Ascending aorta (tissue), 2 donors: ENCODE measurements around the gene SERPINB1. TPM values are rescaled to one million over a fixed set of nuclear protein-coding genes. Genes with fewer than 3 reads are reported as not detected.

Experiments
- DNase-seq, 2 donors: peaks; one replicate each; pipeline ENCODE4 v3.0.0-alpha.2; 2019; ENCODE audit warnings: low spot score in 2 of 2
- H3K27ac ChIP-seq, 2 donors: fragments of 200-600 bp; sonication (generic); one replicate each; pipeline ENCODE4 v1.5.1; 2016 to 2017; ENCODE audit warnings: mild to moderate bottlenecking in 1 of 2
- H3K27me3 ChIP-seq: fragments of 200-600 bp; sonication (generic); one replicate; pipeline ENCODE4 v1.5.1; 2017
- H3K36me3 ChIP-seq, 2 donors: fragments of 200-600 bp; sonication (generic); one replicate each; pipeline ENCODE4 v1.5.1; 2016
- H3K4me1 ChIP-seq, 2 donors: fragments of 200-600 bp; sonication (generic); one replicate each; pipeline ENCODE4 v1.5.1; 2016 to 2017; ENCODE audit warnings: mild to moderate bottlenecking in 1 of 2
- H3K4me3 ChIP-seq, 2 donors: fragments of 200-600 bp; sonication (generic); one replicate each; pipeline ENCODE4 v1.5.1; 2016 to 2017; ENCODE audit warnings: mild to moderate bottlenecking in 1 of 2
- H3K9me3 ChIP-seq, 2 donors: fragments of 200-600 bp; sonication (generic); one replicate each; pipeline ENCODE4 v1.5.1; 2016
- intact Hi-C: fragments of 100-400 bp; cut with DNase I; formaldehyde crosslinking; loops from one replicate; pipeline ENCODE4 v1.15.1; 2023
- total RNA-seq: library from RNA; depleted of rRNA; stranded (reverse); fragments of >200 nt; gene quantifications from one replicate; pipeline ENCODE4 v1.1.0, GENCODE V29; 2016
- TF ChIP-seq, protein P1 (sequence below), 3 experiments: fragments of 200-600 bp in 2 of 3; fragments of 450-650 bp in 1 of 3; sonication (generic) in 2 of 3; IDR thresholded peaks; one replicate each; pipeline ENCODE4 v1.5.1; 2016 to 2019; ENCODE audit warnings: antibody characterized with exemption in 3 of 3, mild to moderate bottlenecking in 1 of 3, moderate library complexity in 1 of 3

Gene SERPINB1
- total RNA-seq, 1 donor from 2014 or later: 14.0 TPM

DNA sequence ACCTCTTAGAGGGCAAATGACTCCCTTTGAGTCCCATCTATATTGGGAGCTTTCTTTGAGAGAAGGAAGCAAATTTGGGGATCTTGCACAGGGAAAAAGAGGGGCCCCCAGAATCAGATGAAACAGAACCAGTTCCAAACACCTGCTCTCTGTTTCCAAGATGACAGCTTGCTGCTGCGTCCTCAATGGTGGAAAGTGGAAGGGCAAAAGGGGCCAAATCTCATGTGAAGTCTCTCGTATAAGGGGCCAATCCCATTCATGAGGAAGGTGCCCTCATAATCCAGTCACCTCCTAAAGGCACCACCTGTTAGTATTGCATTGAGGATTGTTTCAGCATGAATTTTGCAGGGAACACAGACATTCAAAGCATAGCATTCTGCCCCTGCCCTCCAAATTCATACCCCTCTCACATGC lies 483 bp upstream of the SERPINB1 start:
- Histone ChIP-seq H3K9me3 (no peaks in the 10 kb centered on the region), H3K4me3 (peak overlapping the region; percentile 74 to 87), H3K4me1 (peaks cover 10 to 16% of the 10 kb centered on the region in 2 donors), H3K27me3 (no peaks in the 10 kb centered on the region), H3K36me3 (peaks cover 6 to 20% of the 10 kb centered on the region in 2 donors), H3K27ac (peak overlapping the region; percentile 97 to 99)
- TF ChIP-seq, protein P1, sequence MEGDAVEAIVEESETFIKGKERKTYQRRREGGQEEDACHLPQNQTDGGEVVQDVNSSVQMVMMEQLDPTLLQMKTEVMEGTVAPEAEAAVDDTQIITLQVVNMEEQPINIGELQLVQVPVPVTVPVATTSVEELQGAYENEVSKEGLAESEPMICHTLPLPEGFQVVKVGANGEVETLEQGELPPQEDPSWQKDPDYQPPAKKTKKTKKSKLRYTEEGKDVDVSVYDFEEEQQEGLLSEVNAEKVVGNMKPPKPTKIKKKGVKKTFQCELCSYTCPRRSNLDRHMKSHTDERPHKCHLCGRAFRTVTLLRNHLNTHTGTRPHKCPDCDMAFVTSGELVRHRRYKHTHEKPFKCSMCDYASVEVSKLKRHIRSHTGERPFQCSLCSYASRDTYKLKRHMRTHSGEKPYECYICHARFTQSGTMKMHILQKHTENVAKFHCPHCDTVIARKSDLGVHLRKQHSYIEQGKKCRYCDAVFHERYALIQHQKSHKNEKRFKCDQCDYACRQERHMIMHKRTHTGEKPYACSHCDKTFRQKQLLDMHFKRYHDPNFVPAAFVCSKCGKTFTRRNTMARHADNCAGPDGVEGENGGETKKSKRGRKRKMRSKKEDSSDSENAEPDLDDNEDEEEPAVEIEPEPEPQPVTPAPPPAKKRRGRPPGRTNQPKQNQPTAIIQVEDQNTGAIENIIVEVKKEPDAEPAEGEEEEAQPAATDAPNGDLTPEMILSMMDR (IDR thresholded peaks at IDR 0.05): no peak
- intact Hi-C loops: loop anchor here (1.0 to 10.0 kb wide), 4 partner anchors 110 to 1247 kb away; no protein-coding TSS in a partner anchor
- no peak for DNase-seq

DNA sequence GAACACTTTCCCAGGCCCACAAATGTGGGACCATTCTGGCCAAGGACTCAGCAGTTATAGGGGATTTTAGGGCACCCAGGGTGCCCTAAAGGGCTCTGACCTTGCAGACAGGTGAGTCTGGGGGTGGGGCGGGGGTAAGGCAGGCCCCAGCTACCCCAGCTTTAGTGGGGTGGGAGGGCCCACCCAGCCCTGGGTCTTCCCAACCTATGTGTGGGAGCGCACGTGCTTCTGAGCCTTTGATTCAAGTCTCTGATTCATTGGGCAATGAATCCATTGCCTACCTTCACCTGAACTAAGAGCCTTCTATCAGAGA lies 958 bp downstream of the SERPINB1 start:
- no peak for DNase-seq
- Histone ChIP-seq H3K4me1 (peaks cover 10 to 16% of the 10 kb centered on the region in 2 donors), H3K27ac (peak overlapping the region; percentile 97 to 99), H3K4me3 (peak overlapping the region; percentile 74 to 87), H3K9me3 (no peaks in the 10 kb centered on the region), H3K36me3 (peaks cover 10 to 35% of the 10 kb centered on the region in 2 donors), H3K27me3 (no peaks in the 10 kb centered on the region)
- intact Hi-C loops: loop anchor here (1.0 to 10.0 kb wide), 6 partner anchors 22 to 1246 kb away; partner anchors contain the start of gene WRNIP1
- TF ChIP-seq, protein P1 (IDR thresholded peaks at IDR 0.05): no peak

DNA sequence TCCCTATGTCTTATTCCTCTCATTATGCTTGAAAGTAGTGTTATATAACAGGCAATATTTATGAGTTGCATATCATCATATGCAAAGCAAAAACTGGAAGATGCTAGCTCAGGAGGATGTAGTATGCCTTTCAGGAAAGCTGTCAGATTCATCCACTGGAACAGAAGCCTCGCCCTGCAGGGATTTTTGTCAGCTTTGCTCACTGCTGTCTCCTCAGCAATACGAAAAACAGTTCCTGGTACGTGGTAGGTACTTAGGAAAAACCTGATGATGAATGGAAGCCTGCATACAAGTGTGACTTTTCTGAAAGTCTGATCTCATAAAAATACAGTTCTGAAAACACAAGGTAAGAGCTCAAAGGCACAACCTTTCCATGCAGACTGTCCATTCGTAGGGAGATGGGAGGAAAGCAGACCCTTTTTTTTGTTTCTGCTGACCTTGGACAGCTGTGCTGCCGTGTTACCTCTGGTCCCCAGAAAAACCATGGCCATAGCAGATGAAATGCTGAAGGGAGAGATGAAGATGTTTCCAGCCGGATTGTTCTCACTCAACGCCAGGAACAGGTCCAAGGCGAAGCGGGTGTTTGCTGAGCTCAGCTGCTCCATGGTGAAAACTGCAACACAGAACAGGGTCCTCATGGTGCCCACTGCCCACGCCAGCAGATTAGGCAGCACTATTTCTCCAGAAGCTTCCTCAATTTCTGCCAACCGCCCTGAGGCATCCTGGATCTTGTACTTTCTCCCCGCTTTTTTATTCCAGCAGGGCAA lies 1.5 kb downstream of the SERPINB1 start:
- TF ChIP-seq, protein P1 (IDR thresholded peaks at IDR 0.05): no peak
- peak overlapping the region; percentile 97 to 99 for H3K27ac ChIP-seq

DNA sequence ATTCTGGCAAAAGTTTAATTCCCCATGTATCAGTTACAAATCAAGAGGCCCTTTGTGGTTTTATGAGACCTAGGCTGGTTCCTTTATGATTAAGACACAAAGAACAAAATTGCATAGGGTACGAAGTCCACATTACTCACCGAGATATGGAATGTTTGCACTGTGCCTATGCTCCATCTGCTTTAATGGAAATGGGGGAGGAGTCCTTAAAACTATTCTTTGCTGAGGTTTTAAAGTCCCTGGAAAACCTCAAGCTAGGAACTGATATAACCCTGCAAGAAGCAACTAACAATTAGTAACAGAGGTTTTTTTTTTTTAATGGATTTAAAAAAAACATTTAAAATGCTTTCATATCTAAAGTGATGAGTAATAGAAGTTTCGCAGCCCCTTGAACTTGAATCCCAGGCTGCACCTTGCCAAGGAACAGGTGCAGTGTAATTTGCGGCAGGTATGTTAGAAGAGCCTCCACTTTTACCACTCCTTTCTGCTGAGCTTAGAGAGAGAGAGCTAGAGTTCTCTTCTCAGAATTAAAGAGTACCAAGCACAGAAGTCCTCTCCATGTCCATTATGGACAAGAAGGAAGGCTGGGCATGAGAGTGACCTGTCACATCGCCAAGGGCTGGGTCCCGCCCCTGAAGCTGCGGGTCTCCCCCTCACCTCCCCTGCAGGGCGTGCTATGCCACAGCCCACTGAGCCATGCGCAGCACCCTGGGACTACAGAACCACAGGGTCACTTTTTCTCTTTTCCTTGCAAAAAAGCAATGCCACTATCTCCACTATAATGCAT lies 2.3 kb downstream of the SERPINB1 start:
- H3K27me3 ChIP-seq: no peaks in the 10 kb centered on the region
- H3K9me3 ChIP-seq: no peaks in the 10 kb centered on the region
- peak overlapping the region; percentile 74 to 87 for H3K4me3 ChIP-seq
- TF ChIP-seq, protein P1 (IDR thresholded peaks at IDR 0.05): no peak
- peak in 1 of 2 donors; percentile 46 for DNase-seq
- peaks cover 15 to 48% of the 10 kb centered on the region in 2 donors for H3K36me3 ChIP-seq
- intact Hi-C loops: no loop called here
- H3K27ac ChIP-seq: peak overlapping the region; percentile 97 to 99
- peaks cover 10 to 16% of the 10 kb centered on the region in 2 donors for H3K4me1 ChIP-seq

More for the DNA sequence above, 1.5 kb downstream of the SERPINB1 start:
- Histone ChIP-seq H3K36me3 (peaks cover 10 to 40% of the 10 kb centered on the region in 2 donors), H3K4me1 (peaks cover 10 to 16% of the 10 kb centered on the region in 2 donors), H3K4me3 (peak overlapping the region; percentile 74 to 87), H3K27me3 (no peaks in the 10 kb centered on the region), H3K9me3 (no peaks in the 10 kb centered on the region)
- intact Hi-C loops: loop anchor here (2.0 to 10.0 kb wide), 4 partner anchors 21 to 1245 kb away; no protein-coding TSS in a partner anchor
- peak in 1 of 2 donors; percentile 60 for DNase-seq

DNA sequence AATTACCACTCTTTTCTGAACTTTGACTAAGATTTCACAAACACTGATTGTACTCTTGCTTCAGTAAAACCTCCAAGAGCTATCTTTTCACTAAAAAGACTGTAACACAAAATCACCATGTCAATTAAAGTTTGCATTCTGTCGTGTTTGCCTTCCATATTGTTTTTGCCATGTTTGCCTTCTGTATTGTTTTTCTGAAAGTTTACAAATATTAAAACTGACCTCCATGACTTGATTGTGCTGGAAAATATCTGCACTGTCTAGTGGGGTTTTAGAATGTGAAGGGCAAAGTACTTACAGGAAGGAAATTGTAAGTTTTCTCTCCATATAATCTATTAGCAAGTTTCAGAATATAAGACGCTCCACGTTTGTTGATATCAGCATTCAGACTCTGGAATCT lies 3.4 kb downstream of the SERPINB1 start:
- TF ChIP-seq, protein P1 (IDR thresholded peaks at IDR 0.05): no peak
- Histone ChIP-seq H3K9me3 (no peaks in the 10 kb centered on the region), H3K4me3 (no peak overlapping the region), H3K27ac (no peak overlapping the region), H3K27me3 (no peaks in the 10 kb centered on the region), H3K4me1 (peaks cover 10 to 16% of the 10 kb centered on the region in 2 donors), H3K36me3 (peaks cover 26 to 59% of the 10 kb centered on the region in 2 donors)
- intact Hi-C loops: no loop called here
- DNase-seq: no peak
